Heart left ventricle (tissue), 16 donors: ENCODE measurements around the gene MTO1. TPM values are rescaled to one million over a fixed set of nuclear protein-coding genes. Genes with fewer than 3 reads are reported as not detected.
"Not testable (repeated sequence)": the region's sequence is repeated elsewhere in the genome, so short reads cannot be mapped to it uniquely, and the experiment has no call there.

Experiments used
- ATAC-seq, 4 donors: fragments of 200-7000 bp; cut with Tn5 transposase; one replicate each; pipeline ENCODE4 v1.9.1; 2020 to 2022; ENCODE audit warnings: moderate library complexity in 4 of 4, mild to moderate bottlenecking in 3 of 4, moderate number of reproducible peaks in 1 of 4
- DNase-seq, 5 donors: peaks; one replicate each; pipeline ENCODE4 v3.0.0-alpha.2; 2020
- H3K27ac ChIP-seq, 12 donors: fragments of 200-600 bp; sonication (generic) in 4 of 12; one replicate each; pipeline versions ENCODE4 v1.5.0 to v1.8.0; 2016 to 2022; ENCODE audit warnings: mild to moderate bottlenecking in 2 of 12
- H3K27me3 ChIP-seq, 9 donors: fragments of 200-600 bp; sonication (generic) in 2 of 9; one replicate each; pipeline versions ENCODE4 v1.5.1 to v1.8.0; 2016 to 2022; ENCODE audit warnings: mild to moderate bottlenecking in 3 of 9
- H3K36me3 ChIP-seq, 9 donors: fragments of 200-600 bp; sonication (generic) in 2 of 9; one replicate each; pipeline versions ENCODE4 v1.5.0 to v1.8.0; 2018 to 2022; ENCODE audit warnings: mild to moderate bottlenecking in 2 of 9
- H3K4me1 ChIP-seq, 12 donors: fragments of 200-600 bp; sonication (generic) in 4 of 12; one replicate each; pipeline versions ENCODE4 v1.5.0 to v1.8.0; 2016 to 2022; ENCODE audit warnings: mild to moderate bottlenecking in 3 of 12
- H3K4me3 ChIP-seq, 12 donors: fragments of 200-600 bp; sonication (generic) in 4 of 12; one replicate each; pipeline versions ENCODE4 v1.5.0 to v1.8.0; 2017 to 2022; ENCODE audit warnings: mild to moderate bottlenecking in 9 of 12, moderate library complexity in 4 of 12
- H3K9me3 ChIP-seq, 12 donors: fragments of 200-600 bp; sonication (generic) in 4 of 12; one replicate each; pipeline versions ENCODE4 v1.5.0 to v1.8.0; 2016 to 2022; ENCODE audit warnings: mild to moderate bottlenecking in 1 of 12
- CTCF ChIP-seq, 12 donors: fragments of 200-600 bp; sonication (generic) in 4 of 12; IDR thresholded peaks; one replicate each; pipeline versions ENCODE4 v1.5.0 to v1.8.0; 2018 to 2022; ENCODE audit warnings: antibody characterized with exemption in 12 of 12, mild to moderate bottlenecking in 5 of 12
- POLR2A ChIP-seq, 2 donors: fragments of 450-650 bp; IDR thresholded peaks; one replicate each; pipeline ENCODE4 v1.6.1; 2017; ENCODE audit warnings: antibody characterized with exemption in 2 of 2, mild to moderate bottlenecking in 2 of 2, moderate library complexity in 2 of 2
- WGBS, 4 donors: extraction: QIAGEN DNeasy Blood & Tissue Kit in 2 of 4; methylation state at CpG; one replicate each; pipeline versions ENCODE4 v1.1.5 to v1.1.7; 2013 to 2018; 5-methylcytosine and 5-hydroxymethylcytosine counted together
- intact Hi-C, 10 donors: fragments of 100-400 bp; cut with DNase I; formaldehyde crosslinking; loops; one replicate each; pipeline versions ENCODE4 v1.11.1 to v1.14.2; 2022
- polyA plus RNA-seq, 2 donors: library from polyadenylated mRNA; stranded (reverse); fragments of 200-250 nt; gene quantifications; one replicate each; pipeline ENCODE4 v1.2.3, GENCODE V29; 2013
- total RNA-seq, 9 donors: library from RNA; depleted of rRNA in 2 of 9; stranded (reverse); fragments of >200 nt in 2 of 9; fragmentation: NEBNext Ultra II Directional in 3 of 9; extraction: Animal tissue kit (Norgen Biotek cat#: 25700) in 3 of 9; gene quantifications; one replicate each; pipeline versions ENCODE4 v1.1.0 to v1.2.4, GENCODE V29; 2016 to 2023
- donor health status: ischemic (EF 13 %, LVEDD 7.1; RV severe dilation, severe dysfunction).
- donor health status: healthy with polysubstance abuse.
- donor health status: DM: no; HTN: yes; CAD: no.
- donor health status: DM: no; HTN: no; CAD: no.
- donor health status: ischemic (EF 25% LVEDD 6.9; RV normal size, moderate dysfunction).
- donor health status: ischemic (EF 25% LVEDD 5.7; RV mildly dilated, moderate dysfunction).
- donor health status: healthy.
- donor health status: DM: yes; HTN: yes; CAD: no.
- donor health status: ischemic (EF 35%, LVEDD 5.7; RV mildly dilated, moderate dysfunction).
- donor health status: nonischemic (EF 11% LVEDD 7.7; RV severe dilation, severe dysfunction).
- donor health status: DM: yes; HTN: yes; CAD: no.
- donor health status: PGD.
- donor health status: ischemic (EF 29% LVEDD 5.4; RV normal size, mild dysfunction).
- donor health status: nonischemic (EF 23%, LVEDD 6.1; RV moderate dilation, normal function).

The MTO1 gene
- total and polyA plus RNA-seq, 11 donors = 8.6 to 32.2 (median 23.0) TPM

DNA sequence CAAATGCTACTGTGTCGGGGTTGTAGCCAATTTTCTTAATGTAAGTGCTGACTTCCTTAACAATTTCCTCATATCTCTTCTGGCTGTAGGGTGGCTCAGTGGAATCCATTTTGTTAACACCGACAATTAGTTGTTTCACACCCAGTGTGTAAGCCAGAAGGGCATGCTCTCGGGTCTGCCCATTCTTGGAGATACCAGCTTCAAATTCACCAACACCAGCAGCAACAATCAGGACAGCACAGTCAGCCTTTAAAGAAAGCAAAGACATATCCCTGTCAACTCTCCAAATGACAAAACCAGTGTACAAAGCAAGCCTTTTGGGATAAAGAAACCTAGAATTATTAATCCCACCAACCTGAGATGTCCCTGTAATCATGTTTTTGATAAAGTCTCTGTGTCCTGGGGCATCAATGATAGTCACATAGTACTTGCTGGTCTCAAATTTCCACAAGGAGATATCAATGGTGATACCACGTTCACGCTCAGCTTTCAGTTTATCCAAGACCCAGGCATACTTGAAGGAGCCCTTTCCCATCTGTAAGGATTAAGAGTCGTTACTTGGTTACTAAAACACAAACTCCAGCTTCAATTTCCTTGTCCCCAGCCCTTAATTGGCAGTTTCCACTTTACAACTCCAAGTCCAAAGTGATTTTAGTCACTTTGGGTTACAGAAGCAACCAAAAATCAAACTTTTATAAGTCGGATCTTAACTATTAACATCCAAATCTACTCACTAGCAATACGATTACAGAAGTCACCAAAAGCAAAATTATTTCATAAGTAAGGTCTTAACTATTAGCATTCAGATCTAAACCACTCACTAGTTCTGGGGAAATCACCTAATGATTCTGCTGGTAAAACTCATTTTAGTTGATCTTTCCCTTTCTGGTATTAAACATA lies 57.7 kb downstream of the MTO1 start:
- not testable (repeated sequence) for DNase-seq, H3K9me3 ChIP-seq, ATAC-seq
- Histone ChIP-seq H3K36me3 (peaks cover 2 to 59% (median 52%) of the 10 kb centered on the region in 9 donors), H3K27me3 (peaks cover 0 to 30% (median 0%) of the 10 kb centered on the region in 9 donors), H3K27ac (peak overlapping the region in 11 of 12 donors; percentile 91 to 100 (median 99)), H3K4me1 (peaks cover 0 to 65% (median 41%) of the 10 kb centered on the region in 12 donors), H3K4me3 (peak overlapping the region; percentile 54 to 99 (median 80))
- intact Hi-C loops = loop anchor here in 2 of 10 donors (5.0 to 10.0 kb wide), 2 partner anchors 213 to 216 kb away; no protein-coding TSS in a partner anchor
- WGBS, 4 donors = 18 to 31% (median 21%) methylated on average over 7 to 8 of the region's 8 CpGs

DNA sequence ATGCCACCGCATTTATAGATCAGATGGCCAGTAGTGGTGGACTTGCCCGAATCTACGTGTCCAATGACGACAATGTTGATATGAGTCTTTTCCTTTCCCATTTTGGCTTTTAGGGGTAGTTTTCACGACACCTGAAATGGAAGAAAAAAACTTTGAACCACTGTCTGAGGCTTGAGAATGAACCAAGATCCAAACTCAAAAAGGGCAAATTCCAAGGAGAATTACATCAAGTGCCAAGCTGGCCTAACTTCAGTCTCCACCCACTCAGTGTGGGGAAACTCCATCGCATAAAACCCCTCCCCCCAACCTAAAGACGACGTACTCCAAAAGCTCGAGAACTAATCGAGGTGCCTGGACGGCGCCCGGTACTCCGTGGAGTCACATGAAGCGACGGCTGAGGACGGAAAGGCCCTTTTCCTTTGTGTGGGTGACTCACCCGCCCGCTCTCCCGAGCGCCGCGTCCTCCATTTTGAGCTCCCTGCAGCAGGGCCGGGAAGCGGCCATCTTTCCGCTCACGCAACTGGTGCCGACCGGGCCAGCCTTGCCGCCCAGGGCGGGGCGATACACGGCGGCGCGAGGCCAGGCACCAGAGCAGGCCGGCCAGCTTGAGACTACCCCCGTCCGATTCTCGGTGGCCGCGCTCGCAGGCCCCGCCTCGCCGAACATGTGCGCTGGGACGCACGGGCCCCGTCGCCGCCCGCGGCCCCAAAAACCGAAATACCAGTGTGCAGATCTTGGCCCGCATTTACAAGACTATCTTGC lies 58.6 kb downstream of the MTO1 start:
- TF ChIP-seq CTCF (IDR thresholded peaks at IDR 0.05) (no peak), POLR2A (IDR thresholded peaks at IDR 0.05) (no peak)
- ATAC-seq (peak; percentile 23 to 69 (median 50)), DNase-seq (peak; percentile 75 to 89 (median 83))
- Histone ChIP-seq H3K36me3 (peaks cover 2 to 52% (median 44%) of the 10 kb centered on the region in 9 donors), H3K4me1 (peaks cover 0 to 62% (median 41%) of the 10 kb centered on the region in 12 donors), H3K9me3 (no peaks in the 10 kb centered on the region), H3K4me3 (peak overlapping the region; percentile 54 to 99 (median 80)), H3K27me3 (peaks cover 0 to 31% (median 0%) of the 10 kb centered on the region in 9 donors), H3K27ac (peak overlapping the region; percentile 91 to 100 (median 98))
- intact Hi-C loops = loop anchor here in 8 of 10 donors (2.0 to 10.0 kb wide), 10 partner anchors 47 to 1995 kb away; no protein-coding TSS in a partner anchor
- WGBS, 4 donors = 4 to 12% (median 5%) methylated on average over 17 to 56 of the region's 56 CpGs

GRCh38 chr6:73520688-73521350 lies 59.3 kb downstream of the MTO1 start, which contains the start of gene EEF1A1:
EEF1A1 (minus strand) TSS chr6:73521032; CDS start chr6:73520026, 1,006 bp downstream.
- peaks cover 2 to 45% (median 37%) of the 10 kb centered on the region in 9 donors for H3K36me3 ChIP-seq
- TF ChIP-seq CTCF (IDR thresholded peaks at IDR 0.05) (no peak), POLR2A (IDR thresholded peaks at IDR 0.05) (peak; percentile 84 to 98)
- peaks cover 0 to 31% (median 0%) of the 10 kb centered on the region in 9 donors for H3K27me3 ChIP-seq
- no peaks in the 10 kb centered on the region for H3K9me3 ChIP-seq
- WGBS, 4 donors = 1 to 2% (median 1%) methylated on average over 30 to 53 of the region's 53 CpGs
- H3K4me3 ChIP-seq = peak within 1 kb of the TSS; percentile 54 to 99 (median 80)
- DNase-seq = peak; percentile 97 to 99 (median 98)
- H3K27ac ChIP-seq = peak within 1 kb of the TSS; percentile 91 to 100 (median 98)
- H3K4me1 ChIP-seq = peaks cover 0 to 57% (median 39%) of the 10 kb centered on the region in 12 donors
- ATAC-seq = peak; percentile 89 to 94 (median 93)
- intact Hi-C loops = loop anchor here in 9 of 10 donors (1.0 to 10.0 kb wide), 9 partner anchors 46 to 1994 kb away; no protein-coding TSS in a partner anchor
